HG03342 (cell line): ENCODE measurements around the gene CD28.

Experiments
- ATAC-seq: cut with Tn5 transposase; IDR thresholded peaks from one replicate; pipeline ENCODE4 v1.9.1; 2021; ENCODE audit warnings: mild to moderate bottlenecking, moderate library complexity; ENCODE audit not compliant: unreplicated experiment

CD28 gene

GRCh38 chr2:203713381-203713780, 6.9 kb downstream of the CD28 start:
- no peak for ATAC-seq

DNA sequence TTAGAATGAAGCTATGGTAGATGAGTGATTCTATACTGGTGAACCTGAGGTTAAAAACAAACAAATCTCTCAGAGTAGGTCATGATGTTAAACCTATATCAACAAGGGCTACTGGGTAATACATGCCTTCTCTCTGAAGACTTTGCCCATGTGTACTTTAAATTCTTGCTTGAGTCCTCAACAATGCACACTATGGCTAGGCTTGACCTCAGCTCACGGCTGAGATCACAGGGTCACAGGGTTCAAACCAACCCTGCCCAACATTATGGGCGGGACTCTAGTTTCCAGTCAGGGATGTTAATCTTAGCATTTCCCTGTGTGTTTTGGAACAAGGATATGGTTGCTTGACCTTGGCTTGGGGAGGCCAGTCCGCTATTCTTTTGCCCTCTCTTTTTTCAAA, 7.7 kb downstream of the CD28 start:
- no peak for ATAC-seq

DNA sequence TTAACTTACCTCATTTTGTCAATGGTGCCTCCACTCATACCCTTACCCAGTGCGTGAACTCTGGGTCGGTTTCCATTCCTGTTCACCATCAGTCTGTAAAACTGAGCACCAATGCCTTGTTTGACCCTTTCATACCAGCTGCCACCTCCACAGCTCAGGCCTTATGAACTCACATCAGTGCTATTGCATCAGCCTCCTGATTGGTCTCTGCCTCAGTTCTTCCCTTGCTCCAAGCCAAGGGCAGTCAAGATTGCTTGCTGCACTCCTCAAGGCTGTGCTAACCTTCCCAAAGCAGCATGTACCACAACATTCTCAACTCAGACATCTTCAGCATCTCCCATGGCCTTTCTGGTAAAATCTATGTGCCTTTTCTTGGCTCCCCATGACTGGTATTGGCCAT, 9.3 kb downstream of the CD28 start:
- no peak for ATAC-seq

DNA sequence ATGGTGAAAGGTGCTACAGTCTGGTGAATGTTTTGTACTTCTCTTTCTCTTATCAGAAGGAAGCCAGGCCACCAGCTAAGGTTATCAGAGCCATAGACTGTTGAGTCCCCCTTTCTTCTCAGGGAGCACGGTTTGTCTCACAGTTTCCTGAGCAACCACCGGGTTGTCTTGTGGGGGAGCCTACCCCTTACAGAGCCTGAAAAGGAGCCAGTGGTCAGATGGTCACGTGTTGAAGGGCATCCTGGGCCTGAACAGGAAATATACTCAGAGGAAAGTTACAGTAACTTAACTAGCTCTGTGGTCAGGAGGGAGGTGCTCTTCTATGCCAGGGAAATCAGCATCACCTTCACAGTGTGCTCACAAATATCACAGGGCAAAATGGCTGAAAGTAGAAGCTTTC, 11.6 kb downstream of the CD28 start:
- ATAC-seq = peak; percentile 94

DNA sequence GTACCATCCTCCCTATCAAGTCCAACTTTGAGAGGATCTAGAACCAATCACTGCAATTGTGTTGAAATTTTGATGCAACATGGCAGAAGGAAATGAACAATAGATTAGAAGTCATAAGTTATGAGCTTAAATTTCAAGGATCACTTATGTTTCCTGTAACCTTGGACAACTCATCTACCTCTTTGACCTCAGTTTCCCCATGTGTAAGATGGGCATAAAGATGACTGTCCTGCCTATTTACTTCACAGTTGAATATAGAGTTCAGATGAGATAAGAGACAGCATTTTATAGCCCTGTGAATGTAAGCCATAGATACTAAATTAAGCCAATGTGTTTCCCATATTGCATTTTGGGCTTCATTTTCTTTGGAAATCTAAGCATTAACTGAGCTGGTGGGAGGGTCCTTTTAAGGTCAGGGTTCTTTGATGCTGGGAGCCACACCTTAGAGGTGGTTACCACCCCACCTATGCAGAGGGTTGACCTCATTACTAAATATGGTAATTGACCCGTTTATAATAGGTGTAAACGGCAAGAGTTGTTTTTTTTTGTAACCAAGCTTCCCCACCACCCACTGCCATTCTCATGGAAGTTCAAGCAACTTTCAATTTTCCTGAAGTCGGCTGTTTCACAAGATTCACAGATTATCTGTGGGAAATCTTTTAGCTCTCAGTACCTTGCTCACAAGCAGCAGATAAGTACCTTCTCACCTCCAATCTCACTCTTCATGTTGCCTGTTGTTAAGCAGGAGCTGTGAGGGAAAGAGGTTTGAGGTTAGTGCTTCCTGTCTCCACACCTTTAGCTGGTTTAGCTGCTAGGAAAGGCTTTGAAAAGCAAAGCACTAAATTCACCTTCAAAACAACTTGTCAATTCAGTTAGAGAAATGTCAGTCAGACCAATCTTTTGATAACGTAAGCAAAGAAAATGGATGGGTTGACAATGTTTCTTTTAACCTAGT, 13.3 kb downstream of the CD28 start:
- ATAC-seq = no peak

GRCh38 chr2:203720915-203721672, 14.7 kb downstream of the CD28 start:
- no peak for ATAC-seq

- ATAC-seq = no peak
These were observed 15.4 kb downstream of the CD28 start for GRCh38 chr2:203721781-203722300.

- ATAC-seq = no peak
These were observed 16.0 kb downstream of the CD28 start for GRCh38 chr2:203722411-203722810.

- no peak for ATAC-seq
These were observed 21.9 kb downstream of the CD28 start for GRCh38 chr2:203728321-203728720.

DNA sequence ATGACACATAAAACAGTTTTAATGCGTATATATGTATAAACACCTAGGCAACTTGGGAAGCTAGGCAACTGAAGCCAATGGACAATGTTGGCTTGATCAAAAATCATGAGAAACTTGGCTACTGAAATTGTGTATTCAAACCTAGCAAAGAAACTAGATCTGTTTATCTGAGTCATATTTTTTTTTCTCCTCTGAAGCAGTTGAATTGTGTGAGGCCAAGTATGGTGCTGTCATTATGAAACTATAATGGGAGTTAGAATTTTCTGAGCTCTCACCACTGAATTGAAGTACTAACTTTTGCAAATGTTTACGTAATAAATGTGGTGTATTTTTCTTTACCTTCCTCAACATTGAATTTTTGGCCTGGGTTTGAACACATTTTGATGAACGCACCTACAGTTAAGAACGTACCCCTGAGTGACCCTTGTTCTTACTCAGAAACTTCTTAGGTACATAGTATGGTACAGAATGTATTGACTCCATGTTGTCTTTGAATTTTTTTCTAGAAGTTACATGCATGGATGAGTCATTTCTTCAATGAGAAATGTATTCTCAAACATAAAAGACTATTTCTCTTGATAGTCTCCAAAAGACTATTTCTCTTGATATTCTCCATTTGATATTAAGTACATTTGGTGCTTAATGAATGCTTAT, 23.8 kb downstream of the CD28 start:
- ATAC-seq = peak; percentile 56

DNA sequence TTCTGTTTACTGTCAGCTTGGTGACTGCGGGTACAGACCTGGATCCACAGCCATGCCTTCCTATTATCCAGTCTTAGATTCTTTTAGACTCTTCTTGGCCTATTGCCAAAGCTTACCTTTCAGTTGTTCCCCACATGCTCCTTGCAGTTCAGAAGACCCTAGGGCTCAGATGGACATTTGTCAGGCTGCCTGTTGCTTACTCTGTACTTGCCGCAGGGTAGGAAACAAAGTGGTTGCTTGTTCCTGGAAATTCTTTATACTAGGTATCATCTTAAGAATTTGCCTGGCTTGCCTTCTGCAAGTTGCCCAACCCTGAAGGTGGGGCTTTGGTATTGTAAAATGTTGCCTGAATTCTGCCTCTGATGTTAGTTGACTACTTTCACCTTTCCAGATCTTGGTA, 24.4 kb downstream of the CD28 start:
- no peak for ATAC-seq

DNA sequence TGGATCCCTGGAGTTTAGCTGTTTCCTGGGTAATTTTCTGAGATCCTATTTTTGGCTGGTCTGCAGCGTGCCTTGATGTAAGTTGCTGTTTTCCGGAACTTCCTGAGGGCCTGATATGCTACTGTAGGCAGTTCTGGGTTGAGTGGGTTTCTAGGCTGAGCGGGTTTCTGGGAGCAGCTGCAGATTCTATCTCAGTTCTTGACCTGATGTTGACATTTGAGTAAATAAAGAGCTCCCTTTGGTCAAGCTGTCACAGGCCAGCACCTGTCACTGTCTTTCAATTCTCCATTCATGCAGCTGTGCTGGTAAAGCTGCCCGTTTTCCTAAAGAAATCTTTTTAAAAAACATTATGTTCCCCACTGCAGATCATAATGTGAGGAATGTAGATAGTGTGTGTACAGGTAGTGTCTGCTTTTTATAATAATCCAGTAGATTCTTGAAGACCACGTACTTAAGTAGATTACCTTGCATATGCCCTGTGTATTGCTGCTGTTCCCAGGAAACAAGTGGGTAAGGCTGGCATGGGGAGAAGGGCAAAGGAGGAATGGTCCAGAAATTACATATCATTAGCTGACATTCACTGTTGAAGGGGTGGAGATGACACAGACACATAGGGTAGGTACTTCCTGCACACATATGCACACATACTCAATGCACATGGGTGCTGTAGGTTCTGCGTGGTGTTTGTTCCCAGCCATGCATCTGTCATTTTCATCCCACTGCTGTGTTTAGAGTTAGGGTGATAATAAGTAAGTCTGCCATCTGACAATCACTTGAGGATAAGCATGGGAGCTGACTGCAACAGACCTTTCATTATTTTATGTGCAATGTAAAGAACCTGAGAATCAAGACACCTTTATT, 25.9 kb downstream of the CD28 start:
- no peak for ATAC-seq

DNA sequence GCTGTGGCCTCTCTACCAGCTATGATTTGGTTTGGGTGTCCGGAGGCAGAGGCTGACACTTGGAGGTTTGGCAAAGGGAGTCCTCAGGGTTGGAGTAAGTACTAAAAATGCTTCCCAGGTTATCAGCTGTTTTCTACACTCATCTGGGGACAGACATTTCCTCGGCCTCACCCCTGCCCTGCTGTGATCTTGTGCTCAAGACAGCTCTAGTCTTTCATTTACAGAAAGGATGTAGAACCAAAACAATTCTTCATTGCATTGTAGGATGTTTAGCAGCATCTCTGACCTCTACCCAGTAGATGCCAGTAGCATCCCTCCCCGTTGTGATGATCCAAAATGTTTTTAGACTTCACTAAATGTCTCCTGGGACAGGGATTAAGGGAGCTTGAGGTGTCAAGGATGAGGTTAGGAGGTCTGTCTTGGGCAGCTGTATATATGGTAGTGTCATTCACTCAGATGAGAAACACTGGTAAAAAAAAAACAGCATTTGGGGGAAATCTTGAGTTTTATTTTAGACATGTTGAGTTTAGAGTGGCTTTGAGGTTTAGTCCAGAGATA, 26.6 kb downstream of the CD28 start:
- no peak for ATAC-seq

DNA sequence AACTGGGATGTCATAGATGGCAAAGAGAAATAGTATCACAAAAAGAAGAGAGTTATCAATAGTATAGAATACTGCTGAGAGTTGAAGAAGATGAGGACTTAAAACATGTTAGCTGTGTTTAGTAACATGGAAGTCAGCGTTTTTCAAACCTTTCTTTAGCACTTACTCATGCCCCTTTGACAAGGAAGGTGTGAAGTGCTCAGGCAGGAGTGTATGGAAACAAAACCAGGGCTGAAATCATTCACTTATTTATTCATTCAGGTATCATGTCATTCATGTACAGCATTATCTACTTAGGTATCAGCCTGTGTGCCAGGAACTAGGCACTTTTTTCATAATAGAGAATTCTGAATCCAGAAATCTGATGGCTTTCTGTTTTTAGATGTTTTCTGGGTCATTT, 27.2 kb downstream of the CD28 start:
- ATAC-seq = no peak

DNA sequence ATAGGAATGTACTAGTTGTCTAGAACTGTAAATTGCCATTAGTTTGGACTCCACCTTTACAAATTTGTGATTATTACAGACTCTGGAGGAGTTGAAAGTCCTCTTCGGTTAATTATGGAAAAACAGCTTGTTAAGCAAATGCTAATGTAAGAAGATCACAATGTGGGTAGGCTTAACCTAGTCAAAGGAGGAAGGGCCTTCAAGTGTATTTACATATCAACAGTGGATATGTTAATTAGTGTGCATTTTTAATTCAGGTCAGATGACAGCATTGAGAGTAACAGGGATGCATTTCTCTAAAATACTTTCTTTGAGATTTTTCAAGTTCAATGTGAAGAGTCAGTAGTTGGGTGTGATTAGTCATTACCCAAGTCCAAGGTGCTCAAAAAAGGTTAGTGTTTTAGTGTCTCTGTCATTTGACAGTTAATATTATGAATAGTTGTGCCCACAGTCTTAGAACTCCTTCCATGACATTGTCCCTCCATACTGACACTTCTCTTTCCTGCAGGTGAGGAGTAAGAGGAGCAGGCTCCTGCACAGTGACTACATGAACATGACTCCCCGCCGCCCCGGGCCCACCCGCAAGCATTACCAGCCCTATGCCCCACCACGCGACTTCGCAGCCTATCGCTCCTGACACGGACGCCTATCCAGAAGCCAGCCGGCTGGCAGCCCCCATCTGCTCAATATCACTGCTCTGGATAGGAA, 28.0 kb downstream of the CD28 start:
- no peak for ATAC-seq

DNA sequence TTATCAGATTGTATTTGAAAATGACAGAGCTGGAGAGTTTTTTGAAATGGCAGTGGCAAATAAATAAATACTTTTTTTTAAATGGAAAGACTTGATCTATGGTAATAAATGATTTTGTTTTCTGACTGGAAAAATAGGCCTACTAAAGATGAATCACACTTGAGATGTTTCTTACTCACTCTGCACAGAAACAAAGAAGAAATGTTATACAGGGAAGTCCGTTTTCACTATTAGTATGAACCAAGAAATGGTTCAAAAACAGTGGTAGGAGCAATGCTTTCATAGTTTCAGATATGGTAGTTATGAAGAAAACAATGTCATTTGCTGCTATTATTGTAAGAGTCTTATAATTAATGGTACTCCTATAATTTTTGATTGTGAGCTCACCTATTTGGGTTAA, 30.9 kb downstream of the CD28 start:
- no peak for ATAC-seq

- ATAC-seq = no peak
These were observed 32.9 kb downstream of the CD28 start for GRCh38 chr2:203739351-203739750.

DNA sequence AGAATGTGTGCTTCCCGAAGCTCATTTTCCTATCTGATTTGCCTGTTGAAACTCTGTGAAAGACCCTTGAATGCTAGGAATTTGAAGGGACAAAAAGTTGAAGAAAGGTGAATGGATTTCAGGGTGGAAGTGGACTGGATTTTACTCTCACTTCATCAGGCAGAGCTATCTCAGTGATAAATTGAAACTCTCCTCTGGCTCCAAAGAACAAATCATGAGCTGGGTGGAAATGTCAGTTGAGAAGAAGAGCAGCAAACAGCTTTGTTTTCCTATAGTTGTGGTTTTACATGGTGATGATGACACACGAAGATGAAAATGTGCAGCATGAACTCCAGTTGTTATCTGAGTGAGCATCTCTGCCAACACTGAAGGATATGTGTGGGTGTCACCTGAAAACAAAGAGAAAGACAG, 34.4 kb downstream of the CD28 start:
- ATAC-seq = no peak

DNA sequence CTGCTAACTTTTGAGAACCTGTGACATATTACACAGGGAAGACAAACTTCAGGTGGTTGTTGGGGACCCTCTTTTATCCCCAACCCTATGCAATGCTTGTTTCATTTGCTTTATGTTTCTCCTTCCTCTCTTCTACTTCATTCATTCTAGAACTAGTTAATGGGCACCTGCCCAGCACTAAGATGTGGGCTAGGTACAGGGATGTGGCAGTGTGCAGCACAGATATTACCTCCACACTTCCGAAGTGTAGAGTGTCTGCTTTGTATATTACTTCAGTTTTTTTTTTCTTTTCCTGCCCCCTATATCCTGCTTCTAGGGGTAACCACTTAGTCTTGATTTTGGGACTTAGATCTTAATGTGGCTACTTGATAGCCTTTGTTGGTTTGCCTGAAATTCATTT, 35.1 kb downstream of the CD28 start:
- ATAC-seq = no peak
